K562 (cell line): ENCODE measurements around the gene GALNT12. TPM values are rescaled to one million over a fixed set of nuclear protein-coding genes. Genes with fewer than 3 reads are reported as not detected.

Source experiments
- CEBPB ChIP-seq: fragments of 450-650 bp; IDR thresholded peaks from 2 replicates; pipeline ENCODE4 v1.6.1; 2016; ENCODE audit warnings: missing genetic modification characterization, missing compliant biosample characterization
- FUS ChIP-seq: fragments of 200-400 bp; formaldehyde crosslinking; optimal IDR thresholded peaks from 2 replicates; pipeline ENCODE3; 2017; ENCODE audit warnings: low read depth, low read length
- MEF2D ChIP-seq: conservative IDR thresholded peaks from 2 replicates; pipeline ENCODE4 v1.6.1; 2016; ENCODE audit warnings: low read depth, missing genetic modification characterization, missing compliant biosample characterization
- MYBL2 ChIP-seq, 2 experiments: fragments of 450-650 bp in 1 of 2; sonication (generic) in 1 of 2; formaldehyde crosslinking in 1 of 2; IDR thresholded peaks; 2 replicates each; pipeline versions ENCODE4 v1.6.1 to v1.8.1; 2017 to 2022; ENCODE audit warnings: borderline replicate concordance in 1 of 2, inconsistent platforms in 1 of 2, low read depth in 1 of 2, mild to moderate bottlenecking in 1 of 2, missing genetic modification reagents in 1 of 2, moderate library complexity in 1 of 2
- SREBF1 ChIP-seq: fragments of 150-350 bp; IDR thresholded peaks from 2 replicates; pipeline ENCODE4 v1.6.1; 2014; ENCODE audit warnings: antibody characterized with exemption, low read depth, low read length, borderline replicate concordance
- SRSF7 ChIP-seq: fragments of 200-400 bp; formaldehyde crosslinking; optimal IDR thresholded peaks from 2 replicates; pipeline ENCODE3; 2017; ENCODE audit warnings: mild to moderate bottlenecking, low read depth, low read length
- SUPT5H ChIP-seq: fragments of 450-650 bp; IDR thresholded peaks from 2 replicates; pipeline ENCODE4 v1.6.1; 2016
- polyA plus RNA-seq, 8 experiments: library from polyadenylated mRNA; depleted of rRNA in 4 of 8; stranded (reverse) in 5 of 8; unstranded in 3 of 8; fragments of >200 nt; fragmentation: Nextera tagmentation in 2 of 8; fragmentation: Illumina TruSeq in 1 of 8; extraction: Ambion mirVana in 2 of 8; extraction: Trizol in 1 of 8; gene quantifications; 2 replicates each; pipeline versions ENCODE4 v1.2.1 to v1.2.3, GENCODE V29; 2011 to 2014; ENCODE audit warnings: inconsistent platforms in 1 of 8, missing spikeins in 1 of 8
- total RNA-seq, 7 experiments: library from RNA; depleted of rRNA in 6 of 7; stranded (reverse); fragments of >200 nt in 6 of 7; fragmentation: Illumina TruSeq in 2 of 7; extraction: Trizol in 2 of 7; gene quantifications; 2 replicates each; pipeline versions ENCODE4 v1.2.1 to v1.2.3, GENCODE V29; 2011 to 2021; ENCODE audit warnings: low replicate concordance in 1 of 7
- TF ChIP-seq, protein P1 (sequence below): IDR thresholded peaks from 2 replicates; pipeline ENCODE4 v1.6.1; 2012; ENCODE audit warnings: low read depth, low read length, improper control_type of control experiment, borderline replicate concordance
- TF ChIP-seq, protein P2 (sequence below): sonication (generic); formaldehyde crosslinking; IDR thresholded peaks from 2 replicates; pipeline ENCODE4 v1.4.0; 2020; ENCODE audit warnings: mild to moderate bottlenecking, missing genetic modification reagents
- TF ChIP-seq, protein P3 (sequence below): fragments of 250-450 bp; sonication (Bioruptor Pico); IDR thresholded peaks from 2 replicates; pipeline ENCODE4 v1.5.1; 2021; ENCODE audit warnings: mild to moderate bottlenecking
- TF ChIP-seq, protein P4 (sequence below): fragments of 450-650 bp; formaldehyde crosslinking; IDR thresholded peaks from 2 replicates; pipeline ENCODE4 v1.4.0; 2022; ENCODE audit warnings: missing genetic modification characterization

The GALNT12 gene
- total and polyA plus RNA-seq, 9 of the 15 experiments (the other 6 are each of a cell fraction or from before 2014, with no cell fraction given) = 29.7 to 82.9 (median 44.2) TPM

DNA sequence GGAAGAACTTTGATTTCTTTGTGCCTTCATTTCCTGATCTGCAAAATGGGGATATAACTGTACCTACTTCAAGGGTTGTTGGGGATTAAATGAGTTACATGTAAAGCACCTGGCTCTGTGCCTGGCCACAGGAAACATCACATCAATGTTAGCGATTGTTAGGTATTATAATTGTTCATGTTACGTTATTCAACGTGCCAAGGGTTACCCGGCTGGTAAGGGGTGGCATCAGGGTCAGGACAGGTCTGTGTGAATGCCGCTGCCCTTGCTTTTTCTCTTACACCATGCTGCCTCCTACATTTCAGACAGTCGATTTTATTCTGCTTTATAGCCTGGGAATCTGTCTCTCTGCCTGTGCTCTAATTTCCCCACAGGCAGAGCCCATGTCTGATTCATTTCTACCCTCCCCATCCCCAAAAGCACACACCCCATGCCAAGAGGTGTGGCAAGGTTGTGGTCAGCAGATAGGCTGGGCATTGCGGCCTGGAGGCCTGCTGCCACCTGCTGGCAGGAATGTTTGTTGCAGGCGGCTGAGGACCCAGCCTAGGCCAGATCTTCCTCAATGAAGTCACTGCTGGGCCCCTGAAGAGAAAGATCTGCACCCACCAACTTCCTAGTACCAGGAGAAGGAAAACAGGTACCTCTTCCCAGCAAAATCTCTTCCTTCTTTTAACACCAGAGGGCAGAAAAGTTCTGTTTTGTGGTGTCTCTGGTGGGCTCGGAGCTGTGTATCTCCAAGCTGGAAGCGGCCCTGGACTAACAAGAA lies 16.4 kb upstream of the GALNT12 start (continued):
- TF ChIP-seq CEBPB (tag) (peak; percentile 70), MYBL2 (IDR thresholded peaks at IDR 0.05; ENCODE audit: low read depth) (no peak), MYBL2 (CRISPR knock-in tag; IDR thresholded peaks at IDR 0.05; ENCODE audit: borderline replicate concordance) (no peak), SRSF7 (no peak), FUS (no peak), SUPT5H (no peak), MEF2D (tag) (no peak), SREBF1 (no peak)
- TF ChIP-seq, protein P1, sequence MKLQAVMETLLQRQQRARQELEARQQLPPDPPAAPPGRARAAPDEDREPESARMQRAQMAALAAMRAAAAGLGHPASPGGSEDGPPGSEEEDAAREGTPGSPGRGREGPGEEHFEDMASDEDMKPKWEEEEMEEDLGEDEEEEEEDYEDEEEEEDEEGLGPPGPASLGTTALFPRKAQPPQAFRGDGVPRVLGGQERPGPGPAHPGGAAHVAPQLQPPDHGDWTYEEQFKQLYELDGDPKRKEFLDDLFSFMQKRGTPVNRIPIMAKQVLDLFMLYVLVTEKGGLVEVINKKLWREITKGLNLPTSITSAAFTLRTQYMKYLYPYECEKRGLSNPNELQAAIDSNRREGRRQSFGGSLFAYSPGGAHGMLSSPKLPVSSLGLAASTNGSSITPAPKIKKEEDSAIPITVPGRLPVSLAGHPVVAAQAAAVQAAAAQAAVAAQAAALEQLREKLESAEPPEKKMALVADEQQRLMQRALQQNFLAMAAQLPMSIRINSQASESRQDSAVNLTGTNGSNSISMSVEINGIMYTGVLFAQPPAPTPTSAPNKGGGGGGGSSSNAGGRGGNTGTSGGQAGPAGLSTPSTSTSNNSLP = no peak
- TF ChIP-seq, protein P2, sequence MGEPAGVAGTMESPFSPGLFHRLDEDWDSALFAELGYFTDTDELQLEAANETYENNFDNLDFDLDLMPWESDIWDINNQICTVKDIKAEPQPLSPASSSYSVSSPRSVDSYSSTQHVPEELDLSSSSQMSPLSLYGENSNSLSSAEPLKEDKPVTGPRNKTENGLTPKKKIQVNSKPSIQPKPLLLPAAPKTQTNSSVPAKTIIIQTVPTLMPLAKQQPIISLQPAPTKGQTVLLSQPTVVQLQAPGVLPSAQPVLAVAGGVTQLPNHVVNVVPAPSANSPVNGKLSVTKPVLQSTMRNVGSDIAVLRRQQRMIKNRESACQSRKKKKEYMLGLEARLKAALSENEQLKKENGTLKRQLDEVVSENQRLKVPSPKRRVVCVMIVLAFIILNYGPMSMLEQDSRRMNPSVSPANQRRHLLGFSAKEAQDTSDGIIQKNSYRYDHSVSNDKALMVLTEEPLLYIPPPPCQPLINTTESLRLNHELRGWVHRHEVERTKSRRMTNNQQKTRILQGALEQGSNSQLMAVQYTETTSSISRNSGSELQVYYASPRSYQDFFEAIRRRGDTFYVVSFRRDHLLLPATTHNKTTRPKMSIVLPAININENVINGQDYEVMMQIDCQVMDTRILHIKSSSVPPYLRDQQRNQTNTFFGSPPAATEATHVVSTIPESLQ (CRISPR knock-in tag) = 0 out of 2 replicates have a peak, but pooled peaks have one; percentile 41
- TF ChIP-seq, protein P3, sequence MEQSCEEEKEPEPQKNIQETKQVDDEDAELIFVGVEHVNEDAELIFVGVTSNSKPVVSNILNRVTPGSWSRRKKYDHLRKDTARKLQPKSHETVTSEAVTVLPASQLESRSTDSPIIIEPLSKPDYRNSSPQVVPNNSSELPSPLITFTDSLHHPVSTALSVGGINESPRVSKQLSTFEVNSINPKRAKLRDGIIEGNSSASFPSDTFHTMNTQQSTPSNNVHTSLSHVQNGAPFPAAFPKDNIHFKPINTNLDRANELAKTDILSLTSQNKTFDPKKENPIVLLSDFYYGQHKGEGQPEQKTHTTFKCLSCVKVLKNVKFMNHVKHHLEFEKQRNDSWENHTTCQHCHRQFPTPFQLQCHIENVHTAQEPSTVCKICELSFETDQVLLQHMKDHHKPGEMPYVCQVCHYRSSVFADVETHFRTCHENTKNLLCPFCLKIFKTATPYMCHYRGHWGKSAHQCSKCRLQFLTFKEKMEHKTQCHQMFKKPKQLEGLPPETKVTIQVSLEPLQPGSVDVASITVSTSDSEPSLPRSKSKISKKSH = no peak
- TF ChIP-seq, protein P4, sequence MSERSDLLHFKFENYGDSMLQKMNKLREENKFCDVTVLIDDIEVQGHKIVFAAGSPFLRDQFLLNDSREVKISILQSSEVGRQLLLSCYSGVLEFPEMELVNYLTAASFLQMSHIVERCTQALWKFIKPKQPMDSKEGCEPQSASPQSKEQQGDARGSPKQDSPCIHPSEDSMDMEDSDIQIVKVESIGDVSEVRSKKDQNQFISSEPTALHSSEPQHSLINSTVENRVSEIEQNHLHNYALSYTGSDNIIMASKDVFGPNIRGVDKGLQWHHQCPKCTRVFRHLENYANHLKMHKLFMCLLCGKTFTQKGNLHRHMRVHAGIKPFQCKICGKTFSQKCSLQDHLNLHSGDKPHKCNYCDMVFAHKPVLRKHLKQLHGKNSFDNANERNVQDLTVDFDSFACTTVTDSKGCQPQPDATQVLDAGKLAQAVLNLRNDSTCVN (CRISPR knock-in tag) = no peak
